ENCODE measurements around the gene KCTD1. TPM values are rescaled to one million over a fixed set of nuclear protein-coding genes. Genes with fewer than 3 reads are reported as not detected.

Gene KCTD1
- total RNA-seq, 2 donors from 2014 or later: 35.1 to 44.4 TPM

GRCh38 chr18:26497866-26498265 lies 50.5 kb downstream of the KCTD1 start:
- DNase-seq (ENCODE audit: low spot score): no peak
- no peaks in the 10 kb centered on the region for H3K9me3 ChIP-seq
- TF ChIP-seq CTCF (IDR thresholded peaks at IDR 0.05): no peak
- H3K4me1 ChIP-seq: no peaks in the 10 kb centered on the region
- H3K4me3 ChIP-seq: no peak overlapping the region
- H3K27ac ChIP-seq: no peak overlapping the region
- peaks cover 4% of the 10 kb centered on the region for H3K36me3 ChIP-seq
- no peaks in the 10 kb centered on the region for H3K27me3 ChIP-seq

- H3K27ac ChIP-seq: no peak overlapping the region
- no peak for TF ChIP-seq CTCF (IDR thresholded peaks at IDR 0.05)
- no peak overlapping the region for H3K4me3 ChIP-seq
- peaks cover 4% of the 10 kb centered on the region for H3K36me3 ChIP-seq
- no peaks in the 10 kb centered on the region for H3K9me3 ChIP-seq
- no peaks in the 10 kb centered on the region for H3K27me3 ChIP-seq
- H3K4me1 ChIP-seq: peaks cover 0 to under 1% of the 10 kb centered on the region in 2 donors
- DNase-seq (ENCODE audit: low spot score): no peak
These were observed 51.8 kb downstream of the KCTD1 start for GRCh38 chr18:26496528-26496927.

GRCh38 chr18:26495287-26495686 lies 53.1 kb downstream of the KCTD1 start:
- Histone ChIP-seq H3K4me1 (peaks cover 0 to 4% of the 10 kb centered on the region in 2 donors), H3K4me3 (no peak overlapping the region), H3K36me3 (peaks cover 4% of the 10 kb centered on the region), H3K27ac (no peak overlapping the region), H3K9me3 (no peaks in the 10 kb centered on the region), H3K27me3 (no peaks in the 10 kb centered on the region)
- no peak for TF ChIP-seq CTCF (IDR thresholded peaks at IDR 0.05)
- DNase-seq (ENCODE audit: low spot score): no peak

- Histone ChIP-seq H3K4me3 (no peak overlapping the region), H3K4me1 (peaks cover 0 to 9% of the 10 kb centered on the region in 2 donors), H3K36me3 (peaks cover 4% of the 10 kb centered on the region), H3K27ac (no peak overlapping the region), H3K27me3 (no peaks in the 10 kb centered on the region), H3K9me3 (no peaks in the 10 kb centered on the region)
- no peak for TF ChIP-seq CTCF (IDR thresholded peaks at IDR 0.05)
- no peak for DNase-seq (ENCODE audit: low spot score)
These were observed 55.3 kb downstream of the KCTD1 start for GRCh38 chr18:26493021-26493420.

- TF ChIP-seq CTCF (IDR thresholded peaks at IDR 0.05): no peak
- Histone ChIP-seq H3K27ac (no peak overlapping the region), H3K4me1 (peaks cover 0 to 9% of the 10 kb centered on the region in 2 donors), H3K27me3 (no peaks in the 10 kb centered on the region), H3K4me3 (no peak overlapping the region), H3K36me3 (no peaks in the 10 kb centered on the region), H3K9me3 (no peaks in the 10 kb centered on the region)
- DNase-seq (ENCODE audit: low spot score): no peak
These were observed 57.0 kb downstream of the KCTD1 start for GRCh38 chr18:26491194-26491816.

- Histone ChIP-seq H3K27ac (no peak overlapping the region), H3K9me3 (no peaks in the 10 kb centered on the region), H3K27me3 (no peaks in the 10 kb centered on the region), H3K36me3 (no peaks in the 10 kb centered on the region), H3K4me1 (peaks cover 0 to 9% of the 10 kb centered on the region in 2 donors), H3K4me3 (no peak overlapping the region)
- TF ChIP-seq CTCF (IDR thresholded peaks at IDR 0.05): no peak
- no peak for DNase-seq (ENCODE audit: low spot score)
These were observed 58.5 kb downstream of the KCTD1 start for GRCh38 chr18:26489881-26490280.

All from right atrium auricular region (tissue), 2 donors.